Measurements from ENCODE around the gene DIABLO.
"Not testable (repeated sequence)": the region's sequence is repeated elsewhere in the genome, so short reads cannot be mapped to it uniquely, and the experiment has no call there.

Gene DIABLO

DNA sequence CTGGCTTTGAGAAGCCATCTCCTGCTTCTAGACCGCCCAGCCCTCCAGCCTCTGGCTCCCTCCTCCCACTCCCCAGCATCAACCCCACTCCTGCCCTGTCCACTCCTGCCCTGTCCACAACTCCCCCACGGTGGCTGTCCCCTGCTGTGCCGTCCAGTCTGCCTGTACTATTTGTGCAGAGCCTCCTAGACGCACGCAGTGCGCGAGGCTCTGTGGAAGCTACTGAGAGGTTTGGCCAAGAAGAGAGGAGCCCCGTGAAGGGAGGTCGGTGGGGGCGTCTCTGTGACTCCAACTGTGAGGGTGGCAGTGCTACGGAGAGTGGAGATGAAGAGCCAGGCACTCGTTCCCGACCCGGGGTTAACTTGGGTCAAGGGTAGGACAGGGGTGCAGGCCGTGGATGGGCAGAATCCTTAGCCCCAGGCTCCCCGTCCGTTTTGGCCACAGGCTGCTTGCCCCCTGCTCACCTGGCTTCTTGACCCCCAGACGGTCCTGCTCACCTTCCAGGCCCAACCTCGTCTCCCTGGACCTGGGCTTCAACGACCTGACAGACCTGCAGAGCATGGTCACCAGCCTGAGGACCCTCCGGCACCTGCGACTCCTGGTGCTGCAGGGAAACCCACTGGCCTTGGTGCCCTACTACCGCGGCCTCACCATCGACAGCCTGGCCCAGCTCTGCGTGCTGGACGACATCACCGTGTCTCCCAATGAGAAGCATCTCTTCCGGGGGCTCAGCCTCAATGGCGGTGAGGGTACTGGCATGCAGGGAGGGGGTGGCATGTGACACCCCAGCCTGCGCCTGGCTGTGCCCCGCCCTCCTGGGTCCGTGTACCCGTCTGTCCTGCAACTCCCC is 36.0 kb downstream of the DIABLO start:
- no peak for DNase-seq (ENCODE audit: low spot score)

DNA sequence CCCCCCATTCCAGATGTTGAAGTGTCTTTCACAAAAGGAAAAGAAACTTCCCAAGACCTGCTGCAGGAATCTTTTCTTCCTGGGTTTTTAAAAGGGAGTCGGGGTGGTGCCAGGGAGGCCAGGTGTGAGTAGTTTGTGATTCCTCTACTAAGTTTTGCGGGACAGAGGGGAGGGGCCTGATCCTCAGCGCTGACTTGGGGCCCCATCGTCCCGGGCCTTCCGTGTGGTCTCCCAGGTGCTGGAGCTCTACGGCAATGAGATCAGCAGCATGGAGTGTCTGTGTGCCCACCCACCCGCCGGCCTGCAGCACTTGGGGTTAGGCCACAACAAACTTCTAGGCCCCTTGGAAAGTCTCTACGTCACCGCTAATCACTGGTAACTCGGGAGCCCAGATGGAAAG is 38.4 kb downstream of the DIABLO start:
- DNase-seq (ENCODE audit: low spot score) = no peak

DNA sequence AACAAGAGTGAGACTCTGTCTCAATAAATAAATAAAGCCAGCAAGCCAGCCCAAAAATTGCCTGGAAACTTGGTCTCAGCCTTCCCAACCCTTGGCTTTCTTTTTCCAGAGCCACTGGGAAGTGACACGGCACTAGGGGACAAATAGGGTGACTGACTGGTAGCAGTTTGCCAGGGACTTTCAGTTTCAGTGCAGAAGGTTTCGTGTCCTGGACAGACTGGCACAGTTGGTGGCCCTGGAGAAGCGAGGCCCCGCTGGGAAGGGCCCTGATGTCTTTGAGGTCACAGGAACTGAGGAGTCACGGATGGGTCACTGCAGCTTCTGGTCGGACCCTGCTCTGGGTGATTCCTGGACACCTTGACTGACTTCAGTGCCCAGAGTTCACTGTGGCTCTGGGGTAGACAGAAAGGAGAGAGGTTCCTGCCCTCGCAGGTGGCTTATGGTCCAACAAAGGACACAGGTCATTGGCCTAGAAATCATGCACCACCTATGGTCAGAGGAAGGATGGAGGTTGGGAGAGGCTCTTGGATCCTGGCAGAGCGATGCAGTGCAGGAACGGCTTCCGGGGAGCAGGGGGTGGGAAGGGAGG is 40.3 kb downstream of the DIABLO start:
- DNase-seq (ENCODE audit: low spot score) = no peak

- no peak for DNase-seq (ENCODE audit: low spot score)
Measured at GRCh38 chr12:122185079-122185478, 40.8 kb downstream of the DIABLO start.

- no peak for DNase-seq (ENCODE audit: low spot score)
Measured at GRCh38 chr12:122184517-122184916, 41.3 kb downstream of the DIABLO start.

DNA sequence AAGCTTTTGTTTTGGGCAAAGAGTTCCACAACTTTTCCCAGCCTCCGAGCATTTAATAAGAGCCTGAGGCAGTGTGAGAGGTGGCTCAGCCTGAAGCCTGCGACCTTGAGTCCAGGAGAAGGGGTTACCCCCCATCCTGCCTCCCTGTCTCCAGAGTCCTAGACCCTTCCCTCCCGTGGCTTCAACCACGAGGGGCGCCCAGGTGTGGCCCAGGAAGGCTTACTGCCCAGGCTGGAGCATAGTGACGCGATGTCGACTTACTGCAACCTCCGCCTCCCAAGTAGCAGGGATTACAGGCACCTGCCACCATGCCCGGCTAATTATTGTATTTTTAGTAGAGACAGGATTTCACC is 42.3 kb downstream of the DIABLO start:
- DNase-seq (ENCODE audit: low spot score) = no peak

DNA sequence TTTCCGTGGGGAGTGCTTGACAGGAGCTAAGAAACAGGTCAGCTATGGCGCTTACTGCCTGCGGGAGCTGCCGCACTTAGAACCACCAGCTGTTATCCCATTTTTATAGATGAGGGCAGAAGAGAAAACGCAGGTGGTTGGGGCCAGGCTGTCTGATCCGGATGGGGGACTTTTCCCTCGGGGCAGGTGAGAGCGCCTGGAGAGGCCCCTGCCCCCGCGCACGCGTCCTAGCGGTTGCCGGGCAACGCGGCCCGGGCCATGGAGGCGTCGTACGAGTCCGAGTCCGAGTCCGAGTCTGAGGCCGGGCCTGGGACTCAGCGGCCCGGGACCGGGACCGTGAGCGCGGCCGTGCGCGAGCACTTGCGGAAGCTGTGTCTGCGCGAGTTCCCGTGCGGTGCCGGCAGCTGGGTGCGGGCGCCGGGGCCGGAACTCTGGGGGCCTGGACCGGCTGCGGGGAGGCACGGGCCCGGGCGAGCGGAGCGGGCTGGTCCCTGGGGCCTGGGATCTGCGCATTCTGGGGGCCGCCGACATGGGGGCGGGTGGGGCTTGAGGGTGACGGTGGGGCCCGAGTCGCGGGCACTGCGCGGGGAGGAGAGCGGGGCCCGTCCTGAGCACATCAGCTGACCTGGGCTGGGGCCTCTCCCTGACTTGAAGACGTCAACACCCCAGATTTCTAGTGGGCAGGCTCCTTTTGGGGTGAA is 42.8 kb downstream of the DIABLO start, which contains the start of gene LRRC43:
Gene LRRC43, plus strand, starts transcription at position 237 of the 701 bp plus-strand sequence. Its CDS starts 22 bp downstream, at position 259.
- no peak for DNase-seq (ENCODE audit: low spot score)

GRCh38 chr12:122176473-122176872 is 49.4 kb downstream of the DIABLO start:
- not testable (repeated sequence) for DNase-seq (ENCODE audit: low spot score)

GRCh38 chr12:122174155-122174845 is 51.6 kb downstream of the DIABLO start, which contains the start of gene IL31:
TSS of gene IL31 (minus strand) at chr12:122174221. CDS start at chr12:122174172, 49 bp downstream.
- no peak for DNase-seq (ENCODE audit: low spot score)

DNA sequence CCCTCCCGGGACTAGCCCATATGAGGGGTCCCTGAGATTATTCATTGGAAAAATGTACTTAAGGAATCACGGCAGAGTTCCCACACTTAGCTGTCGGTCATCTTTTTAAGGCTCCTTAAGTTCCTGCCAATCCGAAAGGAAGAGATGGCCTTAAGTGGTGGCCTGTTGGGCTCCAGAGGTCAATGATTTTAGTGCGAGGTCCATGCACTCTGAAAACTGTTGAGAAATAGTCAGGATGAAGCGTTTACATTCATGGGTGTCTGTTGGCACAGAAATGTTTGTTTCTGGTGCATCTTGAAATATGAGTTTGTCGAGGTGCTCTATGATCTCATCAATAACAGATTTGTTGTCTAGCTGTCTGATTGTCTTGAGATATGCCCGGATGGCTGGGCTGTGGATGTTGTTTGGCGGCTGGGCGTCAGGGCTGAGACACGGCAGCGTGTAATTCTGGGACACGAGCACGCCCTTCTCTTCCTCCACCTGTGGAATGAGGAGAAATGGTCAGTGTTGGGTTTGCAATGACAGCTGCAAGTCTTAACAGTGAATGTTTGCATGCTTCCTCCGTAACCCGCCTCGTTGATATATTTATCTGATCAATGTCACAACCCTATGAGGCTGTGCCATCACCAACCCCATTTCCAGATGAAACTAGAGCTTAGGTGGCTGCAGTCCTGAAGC is 53.5 kb downstream of the DIABLO start:
- no peak for DNase-seq (ENCODE audit: low spot score)

- no peak for DNase-seq (ENCODE audit: low spot score)
Measured at GRCh38 chr12:122171399-122171798, 54.5 kb downstream of the DIABLO start.

DNA sequence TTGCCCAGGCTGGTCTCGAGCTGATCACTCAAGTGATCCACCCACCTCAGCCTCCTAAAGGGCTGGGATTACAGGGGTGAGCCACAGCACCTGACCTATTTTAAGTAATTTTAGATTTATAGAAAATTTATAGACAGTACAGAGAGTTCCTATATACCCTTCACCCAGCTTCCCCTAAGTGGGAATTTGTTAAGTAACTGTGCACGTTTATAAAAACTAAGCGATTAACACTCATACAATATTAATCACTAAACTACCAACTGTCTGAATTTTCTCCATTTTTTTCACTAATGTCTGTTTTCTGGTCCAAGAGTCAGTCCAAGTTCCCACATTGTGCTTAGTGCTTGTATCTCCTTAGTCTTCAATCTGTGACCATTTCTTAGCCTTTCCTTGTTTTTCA is 57.4 kb downstream of the DIABLO start:
- no peak for DNase-seq (ENCODE audit: low spot score)

DNA sequence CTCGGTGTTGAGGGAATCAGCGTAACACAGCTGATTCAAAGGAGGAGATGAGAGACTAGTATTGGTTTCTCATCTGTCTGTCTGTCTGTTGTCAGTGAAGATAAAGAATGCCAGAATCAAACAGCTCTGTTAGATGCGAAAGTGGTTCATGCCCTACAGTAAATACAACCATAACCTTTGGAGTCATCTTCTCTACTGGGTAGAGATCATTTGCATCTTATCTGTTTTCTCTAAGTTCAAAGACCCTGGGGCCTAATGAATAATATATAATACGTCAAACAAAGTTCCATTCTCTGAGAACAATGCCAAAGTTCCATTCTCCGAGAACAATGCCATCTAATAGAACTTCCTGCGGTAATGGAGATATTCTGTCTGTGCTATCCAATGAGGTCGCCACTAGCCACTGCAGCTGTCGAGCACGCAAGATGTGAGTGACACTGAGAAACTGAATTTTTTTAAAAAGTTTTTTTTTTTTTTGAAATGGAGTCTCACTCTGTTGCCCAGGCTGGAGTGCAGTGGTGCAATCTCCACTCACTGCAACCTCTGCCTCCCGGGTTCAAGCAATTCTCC is 58.4 kb downstream of the DIABLO start:
- no peak for DNase-seq (ENCODE audit: low spot score)

- DNase-seq (ENCODE audit: low spot score) = no peak
Measured at GRCh38 chr12:122166422-122167349, 59.2 kb downstream of the DIABLO start.

GRCh38 chr12:122162976-122163375 is 62.9 kb downstream of the DIABLO start:
- no peak for DNase-seq (ENCODE audit: low spot score)

DNA sequence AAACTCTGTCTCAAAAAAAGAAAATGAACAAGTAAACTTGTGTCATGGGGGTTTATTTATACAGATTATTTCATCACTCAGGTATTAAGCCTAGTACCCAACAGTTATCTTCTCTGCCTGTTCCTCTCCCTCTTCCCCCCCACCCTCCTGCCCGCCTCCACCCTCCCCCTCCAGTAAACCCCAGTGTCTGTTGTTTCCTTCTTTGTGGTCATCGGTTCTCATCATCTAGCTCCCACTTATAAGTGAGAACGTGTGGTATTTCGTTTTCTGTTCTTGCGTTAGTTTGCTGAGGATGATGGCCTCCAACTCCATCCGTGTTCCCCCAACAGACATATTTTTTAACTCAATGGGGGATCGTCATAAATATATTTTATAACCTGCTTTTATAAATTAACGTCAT is 64.2 kb downstream of the DIABLO start:
- DNase-seq (ENCODE audit: low spot score) = no peak

GRCh38 chr12:122160761-122161160 is 65.1 kb downstream of the DIABLO start:
- DNase-seq (ENCODE audit: low spot score) = no peak

- no peak for DNase-seq (ENCODE audit: low spot score)
Measured at GRCh38 chr12:122159882-122160281, 66.0 kb downstream of the DIABLO start.

GRCh38 chr12:122158700-122159285 is 67.1 kb downstream of the DIABLO start:
- no peak for DNase-seq (ENCODE audit: low spot score)
